GM10847 (cell line): ENCODE results near the gene AUH.

Experiments
- POLR2A ChIP-seq: IDR thresholded peaks from 2 replicates; pipeline ENCODE4 v1.6.1; 2011; ENCODE audit not compliant: insufficient read length; ENCODE audit errors: extremely low read depth

The AUH gene

GRCh38 chr9:91248707-91249106 lies 113.0 kb downstream of the AUH start:
- TF ChIP-seq POLR2A = no peak

- no peak for TF ChIP-seq POLR2A
Observed at GRCh38 chr9:91247278-91247677, 114.4 kb downstream of the AUH start.

GRCh38 chr9:91246846-91247245 lies 114.9 kb downstream of the AUH start:
- no peak for TF ChIP-seq POLR2A

GRCh38 chr9:91245431-91246313 lies 116.0 kb downstream of the AUH start:
- no peak for TF ChIP-seq POLR2A

GRCh38 chr9:91243029-91243428 lies 118.7 kb downstream of the AUH start:
- no peak for TF ChIP-seq POLR2A

- TF ChIP-seq POLR2A = no peak
Observed at GRCh38 chr9:91241909-91242308, 119.8 kb downstream of the AUH start.

GRCh38 chr9:91240596-91241165 lies 121.0 kb downstream of the AUH start:
- no peak for TF ChIP-seq POLR2A

GRCh38 chr9:91239367-91240111 lies 122.2 kb downstream of the AUH start:
- TF ChIP-seq POLR2A = no peak

GRCh38 chr9:91234523-91234922 lies 127.2 kb downstream of the AUH start:
- TF ChIP-seq POLR2A = no peak

- TF ChIP-seq POLR2A = no peak
Observed at GRCh38 chr9:91231619-91232018, 130.1 kb downstream of the AUH start.

- no peak for TF ChIP-seq POLR2A
Observed at GRCh38 chr9:91223000-91223399, 138.7 kb downstream of the AUH start.

GRCh38 chr9:91222457-91222856 lies 139.3 kb downstream of the AUH start:
- no peak for TF ChIP-seq POLR2A

GRCh38 chr9:91221332-91221731 lies 140.4 kb downstream of the AUH start:
- no peak for TF ChIP-seq POLR2A

- no peak for TF ChIP-seq POLR2A
Observed at GRCh38 chr9:91220491-91221135, 141.1 kb downstream of the AUH start.

- no peak for TF ChIP-seq POLR2A
Observed at GRCh38 chr9:91220021-91220420, 141.7 kb downstream of the AUH start.
